K562 (cell line): ENCODE data around the gene AMER3. TPM values are rescaled to one million over a fixed set of nuclear protein-coding genes. Genes with fewer than 3 reads are reported as not detected.

Experiments used
- ATAC-seq: fragments of 200-7000 bp; cut with Tn5 transposase; 3 replicates; pipeline ENCODE4 v1.9.1; 2020; ENCODE audit warnings: moderate library complexity
- BruUV-seq: library from RNA; stranded (reverse); fragments of 400-500 nt; replicated peaks from 2 replicates; lab custom pipeline; 2021; lab: Mats Ljungman, UMichigan
- CTCF ChIA-PET: fragments of 300-600 bp; formaldehyde crosslinking; extraction: SDS; loops from one replicate; lab custom pipeline; 2021; ENCODE audit warnings: low intra/inter-chr PET ratio; lab: Yijun Ruan, JAX
- POLR2A ChIA-PET: fragments of 300-600, 350-650 bp; sonication (Branson Sonifier 250); formaldehyde crosslinking; extraction: SDS; loops from one replicate; lab custom pipeline; 2021; ENCODE audit warnings: antibody characterized with exemption, inconsistent platforms; lab: Yijun Ruan, JAX
- DNase-seq, 4 experiments: peaks; one replicate each; pipeline versions ENCODE4 v3.0.0 to v3.0.0-alpha.2; 2011 to 2018; ENCODE audit warnings: low spot score in 3 of 4, mixed read lengths in 3 of 4; ENCODE audit errors: extremely low read depth in 1 of 4
- FAIRE-seq: peaks from 2 replicates; lab custom pipeline; 2011; peaks lifted over from hg19 to GRCh38; lab: Jason Lieb, UNC
- H2AFZ ChIP-seq: 2 replicates; pipeline ENCODE4 v1.6.0; 2011; ENCODE audit warnings: low read depth, low read length, control low read depth, inconsistent platforms
- H3K27ac ChIP-seq: fragments of 200-600 bp; 3 replicates; pipeline ENCODE4 v1.8.0; 2011; ENCODE audit warnings: low read depth, mild to moderate bottlenecking, control low read depth, inconsistent platforms, low read length, moderate library complexity, mixed read lengths; ENCODE audit errors: extremely low read depth
- H3K27me3 ChIP-seq, 2 experiments: fragments of 300-600 bp in 1 of 2; 2 replicates in 1 of 2; 3 replicates in 1 of 2; pipeline versions ENCODE4 v1.6.0 to v1.8.0; 2011; ENCODE audit warnings: inconsistent platforms in 2 of 2, low read length in 2 of 2, mild to moderate bottlenecking in 1 of 2, mixed read lengths in 1 of 2, moderate library complexity in 1 of 2; ENCODE audit not compliant: control insufficient read depth in 2 of 2, insufficient read depth in 2 of 2
- H3K36me3 ChIP-seq: fragments of 300-600 bp; 3 replicates; pipeline ENCODE4 v1.8.0; 2011; ENCODE audit warnings: mild to moderate bottlenecking, low read length, inconsistent platforms; ENCODE audit not compliant: control insufficient read depth, insufficient read depth
- H3K4me1 ChIP-seq, 2 experiments: fragments of 200-600 bp in 1 of 2; replicated peaks in 1 of 2; 2 replicates in 1 of 2; 3 replicates in 1 of 2; pipeline versions ENCODE4 v1.5.1 to v1.8.0; 2011; ENCODE audit warnings: inconsistent platforms in 2 of 2, low read length in 2 of 2, mild to moderate bottlenecking in 1 of 2, mixed read lengths in 1 of 2, moderate library complexity in 1 of 2; ENCODE audit not compliant: control insufficient read depth in 2 of 2, insufficient read depth in 2 of 2
- H3K4me2 ChIP-seq: 2 replicates; pipeline ENCODE4 v1.6.1; 2011; ENCODE audit warnings: low read length, control low read depth, inconsistent platforms, mixed read lengths; ENCODE audit not compliant: insufficient read depth
- H3K4me3 ChIP-seq: fragments of 200-600 bp; sonication (generic), shearing (Covaris generic); 2 replicates; pipeline ENCODE4 v1.5.1; 2016; ENCODE audit warnings: control low read depth, inconsistent platforms
- H3K79me2 ChIP-seq: fragments of 200-600 bp; 3 replicates; pipeline ENCODE4 v1.8.0; 2011; ENCODE audit warnings: low read length, inconsistent platforms; ENCODE audit not compliant: control insufficient read depth, insufficient read depth
- H3K9ac ChIP-seq, 2 experiments: 2 replicates each; pipeline versions ENCODE4 v1.6.0 to v1.6.1; 2011; ENCODE audit warnings: low read depth in 2 of 2, low read length in 2 of 2, control low read depth in 1 of 2, inconsistent platforms in 1 of 2, mild to moderate bottlenecking in 1 of 2, mixed read lengths in 1 of 2; ENCODE audit not compliant: insufficient read depth in 1 of 2
- H3K9me1 ChIP-seq: one replicate; pipeline ENCODE4 v1.6.0; 2011; ENCODE audit warnings: inconsistent platforms, mild to moderate bottlenecking, low read length, moderate library complexity; ENCODE audit not compliant: control insufficient read depth, insufficient read depth
- H3K9me3 ChIP-seq: replicated peaks from 2 replicates; pipeline ENCODE4 v1.5.1; 2011; ENCODE audit warnings: low read depth, low read length, inconsistent platforms; ENCODE audit not compliant: control insufficient read depth, insufficient read depth
- H4K20me1 ChIP-seq: replicated peaks from 2 replicates; pipeline ENCODE4 v1.6.1; 2011; ENCODE audit warnings: low read length, inconsistent platforms, mixed read lengths; ENCODE audit not compliant: control insufficient read depth, insufficient read depth
- BMI1 ChIP-seq: fragments of 150-350 bp; IDR thresholded peaks from 2 replicates; pipeline ENCODE4 v1.6.1; 2014; ENCODE audit warnings: low read length
- ERF ChIP-seq: fragments of 450-650 bp; formaldehyde crosslinking; IDR thresholded peaks from 2 replicates; pipeline ENCODE4 v1.4.0; 2020; ENCODE audit warnings: mild to moderate bottlenecking, mixed read lengths
- ETV1 ChIP-seq: fragments of 450-650 bp; conservative IDR thresholded peaks from 2 replicates; pipeline ENCODE4 v1.6.1; 2016; ENCODE audit warnings: missing genetic modification characterization, control low read depth, low read depth, missing compliant biosample characterization
- HLTF ChIP-seq: fragments of 450-650 bp; IDR thresholded peaks from 2 replicates; pipeline ENCODE4 v1.6.1; 2016
- HMG20B ChIP-seq: fragments of 250-450 bp; sonication (Bioruptor Pico); IDR thresholded peaks from 2 replicates; pipeline ENCODE4 v1.5.0; 2021; ENCODE audit warnings: mild to moderate bottlenecking
- NFE2L1 ChIP-seq: fragments of 450-650 bp; IDR thresholded peaks from 2 replicates; pipeline ENCODE4 v1.6.1; 2016; ENCODE audit warnings: missing genetic modification characterization, low read depth, mild to moderate bottlenecking, missing compliant biosample characterization, moderate library complexity, borderline replicate concordance
- SMARCE1 ChIP-seq: fragments of 450-650 bp; IDR thresholded peaks from 2 replicates; pipeline ENCODE4 v1.7.1; 2016; ENCODE audit warnings: mild to moderate bottlenecking
- ZNF253 ChIP-seq: fragments of 250-450 bp; sonication (Bioruptor Pico); conservative IDR thresholded peaks from 2 replicates; pipeline ENCODE4 v1.6.1; 2021; ENCODE audit warnings: mild to moderate bottlenecking
- ZNF408 ChIP-seq: fragments of 250-450 bp; sonication (Bioruptor Pico); IDR thresholded peaks from 2 replicates; pipeline ENCODE4 v1.4.0; 2020; ENCODE audit warnings: low read depth, mild to moderate bottlenecking, moderate library complexity
- ZNF766 ChIP-seq: fragments of 200-800 bp; sonication (Bioruptor generic); conservative IDR thresholded peaks from 2 replicates; pipeline ENCODE4 v1.6.1; 2016; ENCODE audit warnings: missing genetic modification characterization, missing compliant biosample characterization
- WGBS: fragments of 100-300 bp; shearing (Covaris generic); methylation state at CpG from one replicate; pipeline ENCODE4 v1.1.6; 2016; ENCODE audit warnings: low coverage, mixed read lengths; ENCODE audit not compliant: insufficient coverage; ENCODE audit errors: missing lambda C conversion rate; 5-methylcytosine and 5-hydroxymethylcytosine counted together
- in situ Hi-C: fragments of 300-500 bp; cut with MboI; formaldehyde crosslinking; loops from 4 replicates; pipeline ENCODE4 v1.15.0; 2018; ENCODE audit warnings: inconsistent platforms, mixed read lengths
- intact Hi-C: fragments of 100-400 bp; cut with micrococcal nuclease; formaldehyde crosslinking; loops from 2 replicates; pipeline ENCODE4 v1.14.2; 2022
- polyA plus RNA-seq, 8 experiments: library from polyadenylated mRNA; depleted of rRNA in 4 of 8; stranded (reverse) in 5 of 8; unstranded in 3 of 8; fragments of >200 nt; fragmentation: Nextera tagmentation in 2 of 8; fragmentation: Illumina TruSeq in 1 of 8; extraction: Ambion mirVana in 2 of 8; extraction: Trizol in 1 of 8; gene quantifications; 2 replicates each; pipeline versions ENCODE4 v1.2.1 to v1.2.3, GENCODE V29; 2011 to 2014; ENCODE audit warnings: inconsistent platforms in 1 of 8, missing spikeins in 1 of 8
- total RNA-seq, 7 experiments: library from RNA; depleted of rRNA in 6 of 7; stranded (reverse); fragments of >200 nt in 6 of 7; fragmentation: Illumina TruSeq in 2 of 7; extraction: Trizol in 2 of 7; gene quantifications; 2 replicates each; pipeline versions ENCODE4 v1.2.1 to v1.2.3, GENCODE V29; 2011 to 2021; ENCODE audit warnings: low replicate concordance in 1 of 7
- TF ChIP-seq, protein P1 (sequence below): fragments of 250-450 bp; sonication (Bioruptor Pico); IDR thresholded peaks from 2 replicates; pipeline ENCODE4 v1.8.0; 2021; ENCODE audit warnings: mild to moderate bottlenecking, moderate library complexity

Gene AMER3
- total and polyA plus RNA-seq, 9 of the 15 experiments (the other 6 are each of a cell fraction or from before 2014, with no cell fraction given) = not detected

DNA sequence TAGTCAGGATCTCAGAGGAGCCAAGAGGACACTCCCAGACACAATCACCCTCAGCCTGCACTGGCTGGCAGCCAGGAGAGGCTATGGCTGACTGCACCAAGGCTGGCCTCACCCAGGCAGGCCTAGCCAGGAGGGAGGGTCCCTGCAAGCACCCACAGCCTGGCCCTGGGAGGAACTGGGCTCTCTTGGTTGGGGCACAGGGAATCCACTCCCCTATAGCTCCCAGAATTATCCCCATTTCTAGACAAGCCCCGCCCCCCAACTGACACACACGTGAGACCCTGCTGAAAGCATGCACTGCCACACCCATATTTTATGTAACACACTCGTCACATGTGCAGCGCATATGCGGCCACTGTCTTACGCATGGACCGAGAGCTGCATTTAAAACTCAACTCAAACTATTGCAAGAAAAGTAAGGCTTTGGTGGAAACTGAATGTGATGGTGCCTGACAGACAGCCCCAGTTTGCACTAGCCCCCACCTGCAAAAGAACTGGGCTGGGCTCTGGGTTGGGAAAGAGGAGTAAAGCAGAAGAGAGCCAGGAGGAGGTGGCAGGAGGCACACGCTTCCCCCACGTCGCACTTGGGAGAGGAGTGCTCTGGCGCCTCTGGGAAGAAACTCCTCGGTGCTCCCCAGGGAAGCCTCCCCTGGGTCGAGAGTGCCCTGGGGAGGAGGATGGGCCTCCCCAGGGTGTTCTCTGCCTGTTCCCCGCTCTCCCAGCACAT is 52.5 kb downstream of the AMER3 start:
- in situ Hi-C loops = no loop called here
- ATAC-seq = no peak
- Histone ChIP-seq H3K4me2 (no peak overlapping the region), H3K4me3 (no peak overlapping the region), H3K27ac (no peak overlapping the region), H3K4me1 (no peaks in the 10 kb centered on the region; a peak in 1 of 5 replicates), H2AFZ (no peak overlapping the region), H3K9me1 (no peaks in the 10 kb centered on the region), H3K9me3 (no peaks in the 10 kb centered on the region), H4K20me1 (no peaks in the 10 kb centered on the region), H3K27me3 (peaks cover 4 to 26% of the 10 kb centered on the region in 2 experiments; a peak in 4 of 5 replicates), H3K79me2 (no peaks in the 10 kb centered on the region), H3K36me3 (no peaks in the 10 kb centered on the region), H3K9ac (no peak overlapping the region)
- ChIA-PET CTCF (interaction anchor here (0.6 kb wide), 1 partner anchor 30 kb away, joined by 3 read pairs; no protein-coding TSS in a partner anchor), POLR2A (no interaction called here)
- no peak for DNase-seq
- 5% methylated on average over 14 of the region's 14 CpGs for WGBS
- intact Hi-C loops = no loop called here
- no TSS peak for BruUV-seq
- no peak for FAIRE-seq
- TF ChIP-seq HMG20B (CRISPR knock-in tag) (no peak), ZNF253 (no peak), ZNF408 (CRISPR knock-in tag) (no peak), ZNF766 (no peak), ERF (CRISPR knock-in tag) (no peak), NFE2L1 (no peak), ETV1 (tag) (no peak), BMI1 (no peak), SMARCE1 (no peak), HLTF (no peak)
- TF ChIP-seq, protein P1, sequence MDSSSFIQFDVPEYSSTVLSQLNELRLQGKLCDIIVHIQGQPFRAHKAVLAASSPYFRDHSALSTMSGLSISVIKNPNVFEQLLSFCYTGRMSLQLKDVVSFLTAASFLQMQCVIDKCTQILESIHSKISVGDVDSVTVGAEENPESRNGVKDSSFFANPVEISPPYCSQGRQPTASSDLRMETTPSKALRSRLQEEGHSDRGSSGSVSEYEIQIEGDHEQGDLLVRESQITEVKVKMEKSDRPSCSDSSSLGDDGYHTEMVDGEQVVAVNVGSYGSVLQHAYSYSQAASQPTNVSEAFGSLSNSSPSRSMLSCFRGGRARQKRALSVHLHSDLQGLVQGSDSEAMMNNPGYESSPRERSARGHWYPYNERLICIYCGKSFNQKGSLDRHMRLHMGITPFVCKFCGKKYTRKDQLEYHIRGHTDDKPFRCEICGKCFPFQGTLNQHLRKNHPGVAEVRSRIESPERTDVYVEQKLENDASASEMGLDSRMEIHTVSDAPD = no peak
